ENCODE measurements around the gene ARHGEF39.

ARHGEF39 gene

GRCh38 chr9:35705372-35705771, 40.4 kb upstream of the ARHGEF39 start:
- H3K36me3 ChIP-seq (replicated peaks; ENCODE audit: insufficient read depth, low read length) = peaks cover 6% of the 10 kb centered on the region
- no peaks in the 10 kb centered on the region for H3K79me2 ChIP-seq (ENCODE audit: low read length)
- no peak overlapping the region for H3K9ac ChIP-seq (ENCODE audit: low read length)
- H3F3A ChIP-seq (ENCODE audit: insufficient read depth, low read length) = no peaks in the 10 kb centered on the region
- no peaks in the 10 kb centered on the region for H3K4me1 ChIP-seq (ENCODE audit: low read length)
- no peak for DNase-seq
- H3K9me3 ChIP-seq (replicated peaks; ENCODE audit: insufficient read depth, low read length) = no peaks in the 10 kb centered on the region
- no peak overlapping the region for H3K4me3 ChIP-seq (ENCODE audit: low read length)
- no peaks in the 10 kb centered on the region for H3K9me2 ChIP-seq (replicated peaks; ENCODE audit: insufficient read depth, low read length)
- H3K4me2 ChIP-seq (ENCODE audit: low read depth, low read length) = no peak overlapping the region
- no peaks in the 10 kb centered on the region for H4K20me1 ChIP-seq (ENCODE audit: insufficient read depth, low read length)
- no peaks in the 10 kb centered on the region for H3K27me3 ChIP-seq (replicated peaks; ENCODE audit: insufficient read depth, low read length)
- no peak overlapping the region for H2AFZ ChIP-seq (ENCODE audit: low read length)
- TF ChIP-seq EZH2phosphoT487 (IDR thresholded peaks at IDR 0.05; ENCODE audit: low read length) = no peak
- no peak for TF ChIP-seq EZH2 (optimal IDR thresholded peaks at IDR 0.05; ENCODE audit: low read depth, low read length)
- no peak for TF ChIP-seq CTCF (IDR thresholded peaks at IDR 0.05; ENCODE audit: low read length)
- H3K27ac ChIP-seq (ENCODE audit: low read length) = no peak overlapping the region

GRCh38 chr9:35703906-35704672, 39.1 kb upstream of the ARHGEF39 start:
- Histone ChIP-seq H3K9me2 (replicated peaks; ENCODE audit: insufficient read depth, low read length) (no peaks in the 10 kb centered on the region), H3K27me3 (replicated peaks; ENCODE audit: insufficient read depth, low read length) (no peaks in the 10 kb centered on the region), H2AFZ (ENCODE audit: low read length) (no peak overlapping the region), H3K36me3 (replicated peaks; ENCODE audit: insufficient read depth, low read length) (peaks cover 6% of the 10 kb centered on the region; the same call in 1 of the 2 replicates), H3K9ac (ENCODE audit: low read length) (no peak overlapping the region), H3K9me3 (replicated peaks; ENCODE audit: insufficient read depth, low read length) (no peaks in the 10 kb centered on the region), H3K27ac (ENCODE audit: low read length) (no peak overlapping the region), H3K79me2 (ENCODE audit: low read length) (no peaks in the 10 kb centered on the region), H3K4me2 (ENCODE audit: low read depth, low read length) (no peak overlapping the region), H3F3A (ENCODE audit: insufficient read depth, low read length) (no peaks in the 10 kb centered on the region), H4K20me1 (ENCODE audit: insufficient read depth, low read length) (no peaks in the 10 kb centered on the region), H3K4me3 (ENCODE audit: low read length) (no peak overlapping the region), H3K4me1 (ENCODE audit: low read length) (no peaks in the 10 kb centered on the region)
- DNase-seq = no peak
- no peak for TF ChIP-seq EZH2 (optimal IDR thresholded peaks at IDR 0.05; ENCODE audit: low read depth, low read length)
- no peak for TF ChIP-seq CTCF (IDR thresholded peaks at IDR 0.05; ENCODE audit: low read length)
- no peak for TF ChIP-seq EZH2phosphoT487 (IDR thresholded peaks at IDR 0.05; ENCODE audit: low read length)

GRCh38 chr9:35702696-35703095, 37.7 kb upstream of the ARHGEF39 start:
- no peak overlapping the region for H2AFZ ChIP-seq (ENCODE audit: low read length)
- H3K9ac ChIP-seq (ENCODE audit: low read length) = no peak overlapping the region
- H4K20me1 ChIP-seq (ENCODE audit: insufficient read depth, low read length) = no peaks in the 10 kb centered on the region
- H3K27me3 ChIP-seq (replicated peaks; ENCODE audit: insufficient read depth, low read length) = no peaks in the 10 kb centered on the region
- no peak overlapping the region for H3K4me2 ChIP-seq (ENCODE audit: low read depth, low read length)
- no peaks in the 10 kb centered on the region for H3K79me2 ChIP-seq (ENCODE audit: low read length)
- TF ChIP-seq EZH2phosphoT487 (IDR thresholded peaks at IDR 0.05; ENCODE audit: low read length) (no peak), CTCF (IDR thresholded peaks at IDR 0.05; ENCODE audit: low read length) (no peak), EZH2 (optimal IDR thresholded peaks at IDR 0.05; ENCODE audit: low read depth, low read length) (no peak)
- no peaks in the 10 kb centered on the region for H3F3A ChIP-seq (ENCODE audit: insufficient read depth, low read length)
- no peak for DNase-seq
- no peaks in the 10 kb centered on the region for H3K9me2 ChIP-seq (replicated peaks; ENCODE audit: insufficient read depth, low read length)
- H3K4me1 ChIP-seq (ENCODE audit: low read length) = no peaks in the 10 kb centered on the region
- H3K36me3 ChIP-seq (replicated peaks; ENCODE audit: insufficient read depth, low read length) = peaks cover 4% of the 10 kb centered on the region; the same call in 1 of the 2 replicates
- H3K9me3 ChIP-seq (replicated peaks; ENCODE audit: insufficient read depth, low read length) = no peaks in the 10 kb centered on the region
- H3K4me3 ChIP-seq (ENCODE audit: low read length) = no peak overlapping the region
- H3K27ac ChIP-seq (ENCODE audit: low read length) = no peak overlapping the region

Measured in MM.1S (cell line).